HG03025 (cell line): ENCODE data around the gene TM4SF20.

Experiments
- ATAC-seq: cut with Tn5 transposase; IDR thresholded peaks from one replicate; pipeline ENCODE4 v1.9.1; 2021; ENCODE audit warnings: mild to moderate bottlenecking, moderate library complexity; ENCODE audit not compliant: unreplicated experiment, low FRiP score

Gene TM4SF20, protein sequence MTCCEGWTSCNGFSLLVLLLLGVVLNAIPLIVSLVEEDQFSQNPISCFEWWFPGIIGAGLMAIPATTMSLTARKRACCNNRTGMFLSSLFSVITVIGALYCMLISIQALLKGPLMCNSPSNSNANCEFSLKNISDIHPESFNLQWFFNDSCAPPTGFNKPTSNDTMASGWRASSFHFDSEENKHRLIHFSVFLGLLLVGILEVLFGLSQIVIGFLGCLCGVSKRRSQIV

DNA sequence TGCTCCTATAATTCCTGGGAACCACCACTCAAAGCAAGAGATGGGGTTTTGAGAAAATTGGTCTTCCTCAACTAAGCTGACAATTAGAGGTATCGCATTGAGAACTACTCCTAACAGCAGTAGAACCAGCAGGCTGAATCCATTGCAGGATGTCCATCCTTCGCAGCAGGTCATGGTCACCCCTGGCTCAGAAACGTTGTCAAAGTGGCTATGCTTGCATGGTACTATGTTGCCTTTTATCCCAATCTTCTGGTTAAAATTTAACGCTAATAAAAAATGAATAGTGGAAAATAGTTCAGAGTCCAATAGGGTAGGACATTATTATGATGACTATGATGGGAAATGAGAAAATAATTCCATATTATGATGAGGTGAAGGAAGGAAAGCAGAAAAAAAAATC lies at the start of gene TM4SF20:
Gene TM4SF20, minus strand, starts transcription at position 212 of the 400 bp plus-strand sequence. Its CDS starts 38 bp downstream, at position 174.
- no peak for ATAC-seq

GRCh38 chr2:227428731-227429285 lies 49.7 kb upstream of the TM4SF20 start:
- ATAC-seq, result no peak

DNA sequence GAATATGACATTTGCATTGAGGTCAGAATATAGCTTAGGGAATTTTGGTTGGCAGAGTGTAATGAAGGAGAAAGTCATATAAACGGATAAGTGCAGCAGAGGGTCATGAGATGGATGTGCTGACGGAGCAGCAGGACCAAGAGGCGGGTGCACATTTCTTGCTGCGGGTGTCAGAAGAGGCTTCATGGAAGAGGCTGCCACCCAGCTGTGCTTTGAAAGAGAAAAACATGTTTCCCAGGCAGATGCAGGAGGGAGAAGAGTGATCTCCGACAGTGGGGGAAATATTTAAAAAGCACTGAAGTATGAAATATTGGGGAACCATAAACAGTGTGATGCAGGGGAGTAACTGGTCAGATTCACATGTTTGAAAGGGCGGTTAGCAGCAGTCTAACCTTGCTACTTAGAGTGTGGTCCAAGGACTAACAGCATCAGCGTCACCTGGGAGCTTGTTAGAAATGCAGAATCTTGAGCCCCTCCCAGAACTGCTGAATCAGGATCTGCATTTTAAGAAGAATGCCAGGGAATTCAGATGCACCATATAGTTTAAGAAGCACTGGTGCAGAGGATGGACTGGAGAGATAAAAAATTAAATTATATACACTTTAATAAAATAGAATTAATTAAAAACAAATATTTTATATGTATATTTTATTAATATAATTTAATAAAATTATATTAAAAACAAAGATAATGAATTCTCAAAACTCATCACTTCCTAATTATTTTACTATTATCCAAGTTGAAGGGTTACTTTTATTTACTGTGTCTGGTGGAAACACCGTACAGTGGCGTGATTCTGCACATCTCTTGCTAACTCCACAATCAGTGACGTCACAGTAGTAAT lies 44.8 kb upstream of the TM4SF20 start:
- ATAC-seq, result no peak

DNA sequence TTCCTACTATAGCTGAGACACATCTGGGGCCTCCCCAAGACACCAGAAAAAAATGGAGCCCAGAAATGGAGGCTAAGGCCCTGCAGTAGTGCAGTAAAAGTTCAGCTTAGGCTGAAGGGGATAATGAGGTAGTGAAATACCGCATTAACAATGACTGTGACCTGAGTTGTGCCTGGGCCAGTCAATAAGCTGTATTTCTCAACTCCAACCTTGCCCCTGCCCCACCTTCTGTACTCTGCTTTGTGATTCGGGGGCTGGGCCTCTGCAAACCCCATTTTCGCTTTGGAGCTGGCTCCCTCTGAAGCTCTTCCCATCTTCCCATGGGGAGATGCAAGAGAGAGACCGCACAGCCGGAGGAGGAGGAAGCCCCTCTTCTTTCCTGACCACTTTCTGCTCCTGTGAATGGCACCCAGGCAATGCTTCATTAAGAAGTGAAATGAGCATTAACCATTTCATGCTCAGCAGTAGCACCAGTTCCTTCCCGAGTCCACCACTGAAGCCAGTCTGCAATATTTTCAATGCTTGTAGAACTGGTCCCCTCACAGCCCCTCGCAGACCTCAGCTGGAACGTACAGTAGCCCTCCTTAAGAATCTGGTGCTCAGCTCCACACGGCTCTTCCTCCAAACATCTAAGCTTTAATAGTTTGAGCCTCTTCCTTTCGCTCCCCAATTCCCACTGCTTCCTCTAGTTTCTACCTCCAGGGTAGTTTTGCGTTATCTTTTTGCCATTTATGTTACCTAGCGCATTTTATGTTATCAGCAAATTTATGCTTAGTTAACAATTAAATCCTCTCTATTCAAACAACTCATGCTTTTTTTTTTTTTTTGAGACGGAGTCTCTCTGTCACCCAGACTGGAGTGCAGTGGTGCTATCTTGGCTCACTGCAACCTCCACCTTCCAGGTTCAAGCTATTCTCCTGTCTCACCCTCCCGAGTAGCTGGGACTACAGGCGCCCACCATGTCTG lies 41.3 kb upstream of the TM4SF20 start:
- ATAC-seq, result no peak

DNA sequence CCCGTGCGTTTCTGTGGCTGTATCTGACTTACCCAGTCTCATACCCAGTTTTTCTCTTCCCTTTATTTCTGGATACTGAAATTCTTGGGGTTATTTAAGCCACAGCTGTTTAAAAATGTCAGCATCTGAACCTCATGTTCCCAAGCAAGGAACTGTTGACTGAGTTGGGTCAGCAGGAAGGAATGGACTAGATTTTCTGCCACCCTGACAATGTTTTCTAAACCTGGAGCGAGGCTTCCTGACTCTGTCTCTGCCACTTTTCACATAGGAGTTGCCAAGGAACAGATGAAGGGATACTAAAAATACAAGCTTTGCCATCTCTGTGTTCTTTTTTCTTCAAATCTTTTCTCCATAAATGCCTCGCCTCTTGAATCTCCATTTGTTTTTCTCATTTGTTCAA lies 37.6 kb upstream of the TM4SF20 start:
- ATAC-seq, result no peak

GRCh38 chr2:227415538-227416424 lies 36.7 kb upstream of the TM4SF20 start:
- no peak for ATAC-seq

DNA sequence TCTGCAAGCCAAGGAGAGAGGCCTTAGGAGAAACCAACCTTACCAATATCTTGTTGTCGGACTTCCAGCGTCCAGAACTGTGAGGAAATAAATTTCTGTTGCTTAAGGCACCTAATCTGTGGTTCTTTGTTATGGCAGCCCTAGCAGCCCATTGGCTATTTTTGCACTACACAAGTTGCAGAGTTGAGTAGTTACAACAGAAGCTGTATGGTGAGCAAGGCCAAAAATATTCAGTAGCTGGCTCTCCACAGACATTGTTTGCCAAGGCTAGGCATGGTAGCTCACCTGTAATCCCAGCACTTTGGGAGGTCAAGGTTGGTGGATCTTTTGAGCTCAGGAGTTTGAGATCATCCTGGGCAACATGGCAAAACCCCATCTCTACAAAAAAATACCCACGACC lies 35.7 kb upstream of the TM4SF20 start:
- no peak for ATAC-seq

DNA sequence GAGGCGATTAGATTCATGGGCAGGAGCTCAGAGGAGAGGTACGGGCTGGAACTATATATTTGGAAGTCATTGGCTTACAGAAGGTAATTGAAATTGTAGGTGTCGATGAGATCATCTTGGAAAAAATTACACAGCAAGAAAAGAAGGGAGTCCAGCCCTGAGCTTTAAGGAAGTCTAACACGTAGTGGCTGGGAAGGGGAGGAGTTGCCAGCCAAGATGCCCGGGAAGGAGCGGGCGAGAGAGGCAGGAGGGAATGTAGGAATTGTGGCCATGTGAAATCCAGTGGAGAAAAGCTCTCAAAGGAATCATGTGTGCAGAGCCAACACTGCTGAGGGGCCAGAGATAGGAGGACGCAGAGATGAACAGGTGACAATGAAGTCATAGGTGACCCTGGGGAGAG lies 34.3 kb upstream of the TM4SF20 start:
- ATAC-seq, result no peak

DNA sequence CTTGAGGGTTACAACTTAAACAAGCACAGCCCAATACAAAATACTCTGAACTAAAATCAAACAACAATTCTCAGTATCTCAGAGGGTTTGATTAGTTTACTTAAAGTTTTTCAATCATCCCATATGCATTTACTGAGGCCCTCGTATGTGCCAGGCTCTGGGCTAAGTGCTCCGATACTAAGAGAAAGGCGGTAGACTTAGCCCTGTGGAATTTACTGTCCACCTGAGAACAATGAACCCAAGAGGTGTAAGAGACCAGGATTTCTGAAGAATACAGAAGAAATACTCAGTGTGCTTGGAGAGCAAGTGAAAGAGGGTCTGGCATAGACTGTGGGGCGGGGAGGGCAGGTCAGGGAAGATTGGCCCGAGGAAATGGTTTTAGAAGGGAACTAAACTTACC lies 33.8 kb upstream of the TM4SF20 start:
- ATAC-seq, result no peak

DNA sequence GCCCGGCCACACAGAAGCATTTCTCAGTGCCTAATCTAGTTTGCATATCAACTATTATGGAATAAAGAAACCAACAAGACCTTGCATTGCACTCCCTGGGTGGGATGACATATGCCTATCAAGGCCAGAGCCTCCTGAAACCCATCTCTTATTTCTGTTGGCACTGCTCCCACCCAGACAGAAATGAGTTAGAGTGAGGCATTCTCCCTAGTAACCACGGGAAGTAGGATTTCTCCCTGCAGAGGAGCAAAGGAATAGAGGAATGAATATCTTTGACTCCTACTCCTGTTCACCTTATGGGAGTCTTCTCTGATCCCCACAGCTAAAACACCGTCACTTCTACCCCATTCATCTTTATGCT lies 32.9 kb upstream of the TM4SF20 start:
- no peak for ATAC-seq

- peak; percentile 65 for ATAC-seq
Measured at GRCh38 chr2:227411320-227411989, 32.3 kb upstream of the TM4SF20 start.

DNA sequence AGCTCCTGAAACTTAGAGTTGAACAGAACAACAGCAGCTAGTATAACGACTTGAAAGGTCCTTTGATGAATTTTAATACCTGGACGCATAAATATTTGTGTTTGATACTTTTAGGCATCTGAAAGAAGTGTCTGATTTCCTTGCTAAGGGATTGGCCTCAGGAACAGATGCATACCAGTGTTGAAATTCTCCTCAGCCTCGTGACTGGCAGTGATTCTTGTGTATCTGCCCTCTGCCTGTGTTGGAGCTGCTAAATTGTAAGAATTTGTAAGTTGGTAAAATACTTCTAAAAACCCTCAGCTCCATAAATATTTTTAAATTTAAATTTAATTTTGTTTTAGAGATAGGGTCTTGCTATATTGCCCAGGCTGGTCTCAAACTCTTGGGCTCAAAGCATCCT lies 31.1 kb upstream of the TM4SF20 start:
- ATAC-seq, result no peak

GRCh38 chr2:227407591-227408151 lies 28.6 kb upstream of the TM4SF20 start:
- no peak for ATAC-seq

DNA sequence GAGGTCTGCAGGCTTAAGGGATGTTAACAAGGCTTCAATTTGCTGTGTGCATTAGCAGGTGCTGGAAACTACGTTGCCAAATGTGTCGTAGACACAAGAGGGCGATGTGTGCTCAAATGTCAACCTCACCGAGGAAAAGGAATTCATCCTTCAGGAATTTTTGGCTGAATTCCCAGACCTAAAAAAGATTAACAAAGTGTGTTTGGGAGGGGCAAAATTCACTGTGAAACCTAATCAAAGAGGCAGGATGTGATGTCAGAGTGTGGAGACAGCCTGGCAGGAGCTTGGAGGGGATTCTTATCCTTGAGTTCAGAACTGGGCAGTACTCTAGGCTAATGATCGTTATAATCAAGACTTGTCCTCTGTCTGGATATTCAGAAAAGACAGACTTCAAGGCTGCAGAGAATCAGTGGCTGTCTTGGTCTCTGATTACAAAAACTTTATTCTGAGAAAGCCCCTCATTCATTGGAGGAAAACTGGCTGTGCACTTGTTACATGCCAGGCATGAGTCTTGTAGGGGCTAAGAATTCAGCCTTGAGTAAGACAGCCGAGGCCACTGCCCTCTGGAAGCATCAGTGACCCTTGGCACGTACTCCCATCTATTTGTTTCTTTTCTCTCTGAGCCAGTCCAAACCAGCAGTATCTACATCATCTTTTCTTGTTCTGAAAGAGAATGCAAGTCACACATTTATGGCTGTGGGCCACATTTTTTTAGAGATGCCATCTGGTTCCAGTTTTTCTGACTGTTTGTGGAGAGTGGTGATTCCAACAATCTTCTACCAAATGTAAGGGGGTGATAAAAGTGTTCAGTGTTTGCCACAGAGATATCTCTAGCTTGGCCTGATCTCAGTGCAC lies 27.3 kb upstream of the TM4SF20 start:
- ATAC-seq, result no peak

- ATAC-seq, result no peak
Measured at GRCh38 chr2:227404585-227405271, 25.6 kb upstream of the TM4SF20 start.

DNA sequence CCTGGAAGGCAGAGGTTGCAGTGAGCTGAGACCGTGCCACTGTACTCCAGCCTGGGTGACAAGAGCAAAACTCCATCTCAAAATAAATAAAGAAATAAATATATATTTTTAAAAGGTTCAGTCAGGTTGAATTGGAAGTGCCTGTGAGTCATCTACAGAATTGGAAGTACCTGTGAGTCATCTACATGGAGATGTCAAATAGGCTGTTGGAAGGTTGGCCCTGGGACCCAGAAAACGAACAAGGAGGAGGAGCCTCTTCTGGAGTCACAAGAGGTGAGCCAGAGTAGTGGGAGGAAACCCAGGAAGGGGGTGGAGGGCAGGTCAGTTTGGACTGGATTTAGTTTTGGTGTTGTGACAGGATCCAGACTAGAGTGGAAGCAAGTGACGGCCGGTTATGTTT lies 23.9 kb upstream of the TM4SF20 start:
- ATAC-seq, result no peak

- ATAC-seq, result no peak
Measured at GRCh38 chr2:227402321-227402720, 23.2 kb upstream of the TM4SF20 start.
